ENCODE results near the gene GDPD3. TPM values are rescaled to one million over a fixed set of nuclear protein-coding genes. Genes with fewer than 3 reads are reported as not detected.

The GDPD3 gene
- total and polyA plus RNA-seq, 10 of the 15 experiments (the other 5 are each of a cell fraction or from before 2014, with no cell fraction given): 0.29 to 3.3 (median 0.97) TPM

GRCh38 chr16:30067584-30067916 lies 45.8 kb downstream of the GDPD3 start:
- ATAC-seq (no peak), DNase-seq (ENCODE audit: low read depth, low spot score) (no peak), FAIRE-seq (no peak)
- Histone ChIP-seq H3K9me3 (replicated peaks; ENCODE audit: control insufficient read depth, insufficient read depth, low read length) (no peaks in the 10 kb centered on the region), H3K4me1 (ENCODE audit: control insufficient read depth, insufficient read depth, low read length) (peaks cover 30% of the 10 kb centered on the region), H4K20me1 (ENCODE audit: control insufficient read depth, insufficient read depth) (peaks cover 24% of the 10 kb centered on the region), H3K9ac (ENCODE audit: control insufficient read depth, insufficient read depth, low read length) (peak overlapping the region; percentile 93; the same call in 1 of the 2 replicates), H3K79me2 (ENCODE audit: control insufficient read depth, insufficient read depth, low read length) (peaks cover 68% of the 10 kb centered on the region), H3K36me3 (ENCODE audit: control insufficient read depth in 2 of 2, insufficient read depth in 2 of 2, low read length in 1 of 2) (peaks cover 30 to 32% of the 10 kb centered on the region in 2 experiments), H3K27ac (ENCODE audit: control insufficient read depth, insufficient read depth) (0 out of 2 replicates have a peak overlapping the region, but pooled peaks have one; percentile 20), H3K4me3 (peak overlapping the region; percentile 87), H3K27me3 (replicated peaks in 1 of 2; ENCODE audit: control insufficient read depth in 2 of 2, insufficient read depth in 2 of 2, low read length in 1 of 2) (no peaks in the 10 kb centered on the region), H2AFZ (ENCODE audit: control insufficient read depth, low read depth, low read length) (no peak overlapping the region), H3K4me2 (ENCODE audit: control insufficient read depth, insufficient read depth) (peak overlapping the region; percentile 95)
- WGBS (ENCODE audit: insufficient coverage, insufficient replicate concordance, low lambda C conversion rate, missing lambda C conversion rate): 88% methylated on average over 6 of the region's 6 CpGs
- RAD21 ChIA-PET (ENCODE audit: unreplicated experiment): no interaction called here
- in situ Hi-C loops (cut with MboI): no loop called here
- SMC1A ChIA-PET (ENCODE audit: uncharacterized antibody, unreplicated experiment): no interaction called here
- POLR2A ChIA-PET: interaction anchor here (0.6 to 3.2 kb wide), 3 partner anchors 7 to 567 kb away, joined by 3 to 15 read pairs (median 4); no protein-coding TSS in a partner anchor
- CTCF ChIA-PET: interaction anchor here (2.5 to 8.5 kb wide), 3 partner anchors 8 to 25 kb away, joined by 9 to 77 read pairs (median 51); partner anchors contain the start of genes PPP4C and TBX6
- TF ChIP-seq PAX5 (IDR thresholded peaks at IDR 0.05; ENCODE audit: borderline replicate concordance, low read depth, low read length) (no peak), PML (IDR thresholded peaks at IDR 0.05; ENCODE audit: low read length) (no peak), POLR2A (IDR thresholded peaks at IDR 0.05; ENCODE audit: low read depth, low read length) (0 out of 2 replicates have a peak, but pooled peaks have one; percentile 9), CBFB (IDR thresholded peaks at IDR 0.05; ENCODE audit: low read depth) (no peak), ZNF384 (IDR thresholded peaks at IDR 0.05; ENCODE audit: borderline replicate concordance, low read depth, low read length) (no peak)
- intact Hi-C loops (cut with micrococcal nuclease; ENCODE audit: unreplicated experiment): no loop called here
- BruUV-seq (replicated peaks): no TSS peak

GRCh38 chr16:30066761-30067583 lies 46.4 kb downstream of the GDPD3 start:
- intact Hi-C loops (cut with micrococcal nuclease; ENCODE audit: unreplicated experiment) (no loop called here), in situ Hi-C loops (cut with MboI) (no loop called here)
- Histone ChIP-seq H3K9ac (ENCODE audit: control insufficient read depth, insufficient read depth, low read length) (peak overlapping the region; percentile 93), H3K4me3 (peak overlapping the region; percentile 87), H2AFZ (ENCODE audit: control insufficient read depth, low read depth, low read length) (no peak overlapping the region), H3K27ac (ENCODE audit: control insufficient read depth, insufficient read depth) (peak overlapping the region; percentile 94), H3K9me3 (replicated peaks; ENCODE audit: control insufficient read depth, insufficient read depth, low read length) (no peaks in the 10 kb centered on the region), H3K36me3 (ENCODE audit: control insufficient read depth in 2 of 2, insufficient read depth in 2 of 2, low read length in 1 of 2) (peaks cover 30 to 32% of the 10 kb centered on the region in 2 experiments), H3K4me1 (ENCODE audit: control insufficient read depth, insufficient read depth, low read length) (peaks cover 30% of the 10 kb centered on the region), H3K4me2 (ENCODE audit: control insufficient read depth, insufficient read depth) (peak overlapping the region; percentile 95), H4K20me1 (ENCODE audit: control insufficient read depth, insufficient read depth) (peaks cover 24% of the 10 kb centered on the region), H3K79me2 (ENCODE audit: control insufficient read depth, insufficient read depth, low read length) (peaks cover 68% of the 10 kb centered on the region), H3K27me3 (replicated peaks in 1 of 2; ENCODE audit: control insufficient read depth in 2 of 2, insufficient read depth in 2 of 2, low read length in 1 of 2) (no peaks in the 10 kb centered on the region)
- WGBS (ENCODE audit: insufficient coverage, insufficient replicate concordance, low lambda C conversion rate, missing lambda C conversion rate): 76% methylated on average over 21 of the region's 21 CpGs
- ChIA-PET POLR2A (interaction anchor here (0.6 to 4.3 kb wide), 9 partner anchors 8 to 583 kb away, joined by 3 to 16 read pairs (median 4); partner anchors contain the start of gene PPP4C), CTCF (interaction anchor here (0.6 to 8.5 kb wide), 5 partner anchors 9 to 35 kb away, joined by 3 to 77 read pairs (median 9); partner anchors contain the start of genes PPP4C and TBX6), RAD21 (ENCODE audit: unreplicated experiment) (interaction anchor here (0.6 to 1.2 kb wide), 4 partner anchors 25 to 343 kb away, joined by 3 to 6 read pairs (median 3); partner anchors contain the start of genes CORO1A and TBX6), SMC1A (ENCODE audit: uncharacterized antibody, unreplicated experiment) (interaction anchor here (1.0 kb wide), 1 partner anchor 24 kb away, joined by 3 read pairs; no protein-coding TSS in a partner anchor)
- peak; percentile 47; the same call in 1 of the 2 replicates for TF ChIP-seq POLR2AphosphoS2 (IDR thresholded peaks at IDR 0.05; ENCODE audit: low read depth, low read length)
- TF ChIP-seq MYB (IDR thresholded peaks at IDR 0.05; ENCODE audit: borderline replicate concordance, low read depth, low read length): no peak
- TF ChIP-seq POLR2A (IDR thresholded peaks at IDR 0.05; ENCODE audit: low read depth, low read length): peak; percentile 57
- no peak for DNase-seq (ENCODE audit: low read depth, low spot score)
- FAIRE-seq: no peak
- TSS peak; percentile 29 for BruUV-seq (replicated peaks)
- no peak for ATAC-seq
